Liver (tissue), 9 donors: ENCODE results near the gene LEKR1. TPM values are rescaled to one million over a fixed set of nuclear protein-coding genes. Genes with fewer than 3 reads are reported as not detected.

Source experiments
- DNase-seq: peaks from one replicate; pipeline ENCODE4 v3.0.0-alpha.2; 2017; ENCODE audit warnings: low spot score
- H3K27ac ChIP-seq, 2 donors: one replicate each; pipeline ENCODE4 v1.7.0; 2013; ENCODE audit warnings: inconsistent platforms in 2 of 2, low read length in 2 of 2, control low read depth in 1 of 2, low read depth in 1 of 2, mild to moderate bottlenecking in 1 of 2
- H3K27me3 ChIP-seq, 4 donors: one replicate each; pipeline versions ENCODE4 v1.6.1 to v1.7.0; 2013; ENCODE audit warnings: low read length in 3 of 4, inconsistent platforms in 1 of 4, mild to moderate bottlenecking in 1 of 4, moderate library complexity in 1 of 4; ENCODE audit not compliant: control insufficient read depth in 4 of 4, insufficient read depth in 4 of 4
- H3K36me3 ChIP-seq, 4 donors: one replicate each; pipeline versions ENCODE4 v1.6.1 to v1.7.0; 2013; ENCODE audit warnings: low read length in 3 of 4, mild to moderate bottlenecking in 3 of 4, low read depth in 1 of 4, moderate library complexity in 1 of 4; ENCODE audit not compliant: control insufficient read depth in 4 of 4, insufficient read depth in 3 of 4
- H3K4me1 ChIP-seq, 4 donors: one replicate each; pipeline versions ENCODE4 v1.6.1 to v1.7.0; 2013; ENCODE audit warnings: low read length in 3 of 4, mild to moderate bottlenecking in 3 of 4, moderate library complexity in 1 of 4; ENCODE audit not compliant: control insufficient read depth in 4 of 4, insufficient read depth in 4 of 4
- H3K4me3 ChIP-seq, 3 donors: one replicate each; pipeline versions ENCODE4 v1.6.1 to v1.7.0; 2013; ENCODE audit warnings: low read length in 3 of 3, control low read depth in 1 of 3, low read depth in 1 of 3, mild to moderate bottlenecking in 1 of 3
- H3K9ac ChIP-seq, 2 donors: one replicate each; pipeline ENCODE4 v1.7.0; 2013; ENCODE audit warnings: low read length in 2 of 2, mild to moderate bottlenecking in 2 of 2, moderate library complexity in 2 of 2, control low read depth in 1 of 2, low read depth in 1 of 2
- H3K9me3 ChIP-seq, 4 donors: one replicate each; pipeline versions ENCODE4 v1.6.1 to v1.7.0; 2013; ENCODE audit warnings: low read length in 3 of 4; ENCODE audit not compliant: control insufficient read depth in 4 of 4
- ATF3 ChIP-seq: IDR thresholded peaks from 2 replicates; pipeline ENCODE4 v1.6.1; 2016; ENCODE audit warnings: antibody characterized with exemption
- CTCF ChIP-seq: fragments of 150-350 bp; IDR thresholded peaks from 2 replicates; pipeline ENCODE4 v1.5.1; 2017; ENCODE audit warnings: improper control_type of control experiment, low read depth, low read length; ENCODE audit not compliant: missing input control
- EGR1 ChIP-seq, 2 donors: IDR thresholded peaks; 2 replicates each; pipeline ENCODE4 v1.6.1; 2016 to 2018; ENCODE audit warnings: antibody characterized with exemption in 2 of 2, low read depth in 2 of 2
- FOXA1 ChIP-seq: IDR thresholded peaks from 2 replicates; pipeline ENCODE4 v1.6.1; 2016; ENCODE audit warnings: antibody characterized with exemption
- FOXA2 ChIP-seq: IDR thresholded peaks from 2 replicates; pipeline ENCODE4 v1.6.1; 2016; ENCODE audit warnings: antibody characterized with exemption
- GABPA ChIP-seq, 2 donors: IDR thresholded peaks in 1 of 2; conservative IDR thresholded peaks in 1 of 2; 2 replicates each; pipeline ENCODE4 v1.6.1; 2016; ENCODE audit warnings: antibody characterized with exemption in 2 of 2, mild to moderate bottlenecking in 1 of 2, moderate library complexity in 1 of 2
- HNF4A ChIP-seq, 2 donors: conservative IDR thresholded peaks; 2 replicates each; pipeline ENCODE4 v1.6.1; 2016; ENCODE audit warnings: antibody characterized with exemption in 2 of 2, mild to moderate bottlenecking in 2 of 2
- HNF4G ChIP-seq: IDR thresholded peaks from 2 replicates; pipeline ENCODE4 v1.6.1; 2016; ENCODE audit warnings: antibody characterized with exemption
- JUND ChIP-seq, 2 donors: IDR thresholded peaks; 2 replicates each; pipeline ENCODE4 v1.6.1; 2016; ENCODE audit warnings: antibody characterized with exemption in 2 of 2
- MAX ChIP-seq: IDR thresholded peaks from 2 replicates; pipeline ENCODE4 v1.6.1; 2016; ENCODE audit warnings: antibody characterized with exemption
- NR2F2 ChIP-seq: IDR thresholded peaks from 2 replicates; pipeline ENCODE4 v1.6.1; 2016; ENCODE audit warnings: antibody characterized with exemption
- RAD21 ChIP-seq, 2 donors: IDR thresholded peaks; 2 replicates each; pipeline ENCODE4 v1.6.1; 2016; ENCODE audit warnings: antibody characterized with exemption in 2 of 2, mild to moderate bottlenecking in 2 of 2
- REST ChIP-seq: IDR thresholded peaks from 2 replicates; pipeline ENCODE4 v1.6.1; 2016; ENCODE audit warnings: antibody characterized with exemption, mild to moderate bottlenecking
- RXRA ChIP-seq, 2 donors: IDR thresholded peaks; 2 replicates each; pipeline ENCODE4 v1.6.1; 2017 to 2018; ENCODE audit warnings: antibody characterized with exemption in 2 of 2, mild to moderate bottlenecking in 1 of 2
- SP1 ChIP-seq: IDR thresholded peaks from 2 replicates; pipeline ENCODE4 v1.6.1; 2018; ENCODE audit warnings: antibody characterized with exemption, mild to moderate bottlenecking
- TAF1 ChIP-seq: conservative IDR thresholded peaks from 2 replicates; pipeline ENCODE4 v1.6.1; 2016; ENCODE audit warnings: antibody characterized with exemption, mild to moderate bottlenecking
- YY1 ChIP-seq: IDR thresholded peaks from 2 replicates; pipeline ENCODE4 v1.6.1; 2016; ENCODE audit warnings: antibody characterized with exemption, mild to moderate bottlenecking
- ZBTB33 ChIP-seq: IDR thresholded peaks from 2 replicates; pipeline ENCODE4 v1.6.1; 2016; ENCODE audit warnings: antibody characterized with exemption
- WGBS: extraction: QIAGEN DNeasy Blood & Tissue Kit; methylation state at CpG from one replicate; pipeline ENCODE4 v1.1.7; 2013; 5-methylcytosine and 5-hydroxymethylcytosine counted together
- polyA plus RNA-seq, 2 donors: library from polyadenylated mRNA; stranded (reverse) in 1 of 2; unstranded in 1 of 2; fragments of 200-250 nt in 1 of 2; fragments of >200 nt in 1 of 2; fragmentation: Nextera tagmentation in 1 of 2; extraction: Ambion mirVana in 1 of 2; gene quantifications; one replicate each; pipeline versions ENCODE4 v1.2.1 to v1.2.3, GENCODE V29; 2013 to 2015
- total RNA-seq, 2 donors: library from RNA; depleted of rRNA; stranded (reverse); fragments of >200 nt; gene quantifications; one replicate each; pipeline ENCODE4 v1.2.3, GENCODE V29; 2014
- donor health status: healthy.
- donor health status: healthy.
- donor health status: healthy.
- donor health status: healthy.
- donor health status: healthy.

The LEKR1 gene
- total and polyA plus RNA-seq, 4 donors: 0.19 to 0.72 (median 0.44) TPM

- no peak for DNase-seq
- H3K27ac ChIP-seq: no peak overlapping the region
- no peaks in the 10 kb centered on the region for H3K4me1 ChIP-seq
- WGBS: 92% methylated on average over 2 of the region's 2 CpGs
- TF ChIP-seq TAF1: no peak
- no peaks in the 10 kb centered on the region for H3K36me3 ChIP-seq
- H3K27me3 ChIP-seq: no peaks in the 10 kb centered on the region
- no peak overlapping the region for H3K4me3 ChIP-seq
- no peaks in the 10 kb centered on the region for H3K9me3 ChIP-seq
- H3K9ac ChIP-seq: no peak overlapping the region
Observed at GRCh38 chr3:156987946-156988345, 161.8 kb downstream of the LEKR1 start.

- no peaks in the 10 kb centered on the region for H3K27me3 ChIP-seq
- H3K4me1 ChIP-seq: no peaks in the 10 kb centered on the region
- no peak for DNase-seq
- H3K4me3 ChIP-seq: no peak overlapping the region
- H3K27ac ChIP-seq: no peak overlapping the region
- no peak for TF ChIP-seq HNF4A (conservative IDR thresholded peaks at IDR 0.05)
- no peaks in the 10 kb centered on the region for H3K9me3 ChIP-seq
- H3K9ac ChIP-seq: no peak overlapping the region
- H3K36me3 ChIP-seq: no peaks in the 10 kb centered on the region
Observed at GRCh38 chr3:156997351-156997750, 171.2 kb downstream of the LEKR1 start.

- Histone ChIP-seq H3K27ac (no peak overlapping the region), H3K9me3 (no peaks in the 10 kb centered on the region), H3K36me3 (no peaks in the 10 kb centered on the region), H3K9ac (no peak overlapping the region), H3K4me1 (no peaks in the 10 kb centered on the region), H3K4me3 (no peak overlapping the region), H3K27me3 (no peaks in the 10 kb centered on the region)
- 80% methylated on average over 2 of the region's 2 CpGs for WGBS
- TF ChIP-seq HNF4A (conservative IDR thresholded peaks at IDR 0.05): no peak
- no peak for TF ChIP-seq MAX
- no peak for TF ChIP-seq FOXA2
- no peak for TF ChIP-seq RAD21 (IDR thresholded peaks at IDR 0.05)
- no peak for TF ChIP-seq RXRA (IDR thresholded peaks at IDR 0.05)
- TF ChIP-seq FOXA1: no peak
- TF ChIP-seq TAF1: no peak
- TF ChIP-seq EGR1 (IDR thresholded peaks at IDR 0.05; ENCODE audit: low read depth in 2 of 2): no peak
- no peak for TF ChIP-seq GABPA (IDR thresholded peaks at IDR 0.05 in 1 of 2, conservative IDR thresholded peaks at IDR 0.05 in 1 of 2)
- no peak for TF ChIP-seq JUND (IDR thresholded peaks at IDR 0.05)
- TF ChIP-seq HNF4G: no peak
- no peak for TF ChIP-seq SP1
- TF ChIP-seq ZBTB33: no peak
- no peak for TF ChIP-seq YY1
- no peak for TF ChIP-seq NR2F2
- no peak for TF ChIP-seq ATF3
- TF ChIP-seq CTCF: no peak
- no peak for TF ChIP-seq REST
- no peak for DNase-seq
Observed at GRCh38 chr3:157001221-157001957, 175.2 kb downstream of the LEKR1 start.
